OCI-LY3 (cell line): Measurements from ENCODE around the gene RNF217.

ENCODE experiments used
- H2AFZ ChIP-seq: fragments of 200-600, 300-600 bp; shearing (Covaris generic); 2 replicates; pipeline ENCODE4 v1.6.0; 2014; ENCODE audit warnings: antibody characterized with exemption, low read depth, low read length
- H3K27ac ChIP-seq: fragments of 200-600, 300-600 bp; sonication (generic); 2 replicates; pipeline ENCODE4 v1.5.1; 2014; ENCODE audit warnings: mild to moderate bottlenecking, low read length, moderate library complexity, mixed read lengths
- H3K27me3 ChIP-seq: fragments of 200-600, 300-600 bp; sonication (generic); 2 replicates; pipeline ENCODE4 v1.6.1; 2014; ENCODE audit warnings: low read depth, low read length, mixed read lengths
- H3K36me3 ChIP-seq: fragments of 200-600, 300-600 bp; sonication (generic); replicated peaks from 2 replicates; pipeline ENCODE3; 2014; ENCODE audit warnings: low read depth, low read length, mixed read lengths
- H3K4me1 ChIP-seq: fragments of 300-600, 200-600 bp; sonication (generic); 2 replicates; pipeline ENCODE4 v1.6.1; 2014; ENCODE audit warnings: low read length, mixed read lengths
- H3K4me2 ChIP-seq: fragments of 200-600, 300-600 bp; sonication (generic); 2 replicates; pipeline ENCODE4 v1.6.1; 2014; ENCODE audit warnings: low read length, mixed read lengths
- H3K4me3 ChIP-seq: fragments of 300-600, 200-600 bp; sonication (generic); 2 replicates; pipeline ENCODE4 v1.5.1; 2014; ENCODE audit warnings: antibody characterized with exemption, mild to moderate bottlenecking, low read length, moderate library complexity
- H3K79me2 ChIP-seq: fragments of 300-600, 200-600 bp; shearing (Covaris generic); 2 replicates; pipeline ENCODE4 v1.6.1; 2014; ENCODE audit warnings: mild to moderate bottlenecking, low read length, mixed read lengths
- H3K9ac ChIP-seq: fragments of 300-600, 200-600 bp; shearing (Covaris generic); 2 replicates; pipeline ENCODE4 v1.6.0; 2014; ENCODE audit warnings: mild to moderate bottlenecking, low read length, moderate library complexity
- H3K9me3 ChIP-seq: fragments of 200-600, 300-600 bp; shearing (Covaris generic); 2 replicates; pipeline ENCODE4 v1.6.1; 2014; ENCODE audit warnings: low read length, mixed read lengths; ENCODE audit not compliant: insufficient read depth
- H4K20me1 ChIP-seq: fragments of 200-600, 300-600 bp; sonication (generic); 2 replicates; pipeline ENCODE4 v1.6.1; 2016; ENCODE audit warnings: low read length, mixed read lengths; ENCODE audit not compliant: insufficient read depth
- EZH2phosphoT487 ChIP-seq: fragments of 200-600 bp; shearing (Covaris generic); IDR thresholded peaks from 2 replicates; pipeline ENCODE4 v1.6.1; 2018; ENCODE audit warnings: antibody characterized with exemption, mixed run types, low read depth
- TF ChIP-seq, protein P1 (sequence below): fragments of 200-600, 300-600 bp; sonication (generic); IDR thresholded peaks from 2 replicates; pipeline ENCODE4 v1.5.1; 2014; ENCODE audit warnings: antibody characterized with exemption, low read length, low read depth

Gene RNF217

GRCh38 chr6:124995131-124995530 lies 32.9 kb downstream of the RNF217 start:
- H3K4me2 ChIP-seq, result no peak overlapping the region
- H2AFZ ChIP-seq, result no peak overlapping the region
- H3K9me3 ChIP-seq, result no peaks in the 10 kb centered on the region
- H3K27ac ChIP-seq, result no peak overlapping the region
- H3K4me3 ChIP-seq, result no peak overlapping the region
- H3K79me2 ChIP-seq, result no peaks in the 10 kb centered on the region
- TF ChIP-seq, protein P1, sequence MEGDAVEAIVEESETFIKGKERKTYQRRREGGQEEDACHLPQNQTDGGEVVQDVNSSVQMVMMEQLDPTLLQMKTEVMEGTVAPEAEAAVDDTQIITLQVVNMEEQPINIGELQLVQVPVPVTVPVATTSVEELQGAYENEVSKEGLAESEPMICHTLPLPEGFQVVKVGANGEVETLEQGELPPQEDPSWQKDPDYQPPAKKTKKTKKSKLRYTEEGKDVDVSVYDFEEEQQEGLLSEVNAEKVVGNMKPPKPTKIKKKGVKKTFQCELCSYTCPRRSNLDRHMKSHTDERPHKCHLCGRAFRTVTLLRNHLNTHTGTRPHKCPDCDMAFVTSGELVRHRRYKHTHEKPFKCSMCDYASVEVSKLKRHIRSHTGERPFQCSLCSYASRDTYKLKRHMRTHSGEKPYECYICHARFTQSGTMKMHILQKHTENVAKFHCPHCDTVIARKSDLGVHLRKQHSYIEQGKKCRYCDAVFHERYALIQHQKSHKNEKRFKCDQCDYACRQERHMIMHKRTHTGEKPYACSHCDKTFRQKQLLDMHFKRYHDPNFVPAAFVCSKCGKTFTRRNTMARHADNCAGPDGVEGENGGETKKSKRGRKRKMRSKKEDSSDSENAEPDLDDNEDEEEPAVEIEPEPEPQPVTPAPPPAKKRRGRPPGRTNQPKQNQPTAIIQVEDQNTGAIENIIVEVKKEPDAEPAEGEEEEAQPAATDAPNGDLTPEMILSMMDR, result no peak
- no peaks in the 10 kb centered on the region for H3K36me3 ChIP-seq
- no peaks in the 10 kb centered on the region for H3K27me3 ChIP-seq
- H3K9ac ChIP-seq, result no peak overlapping the region
- no peaks in the 10 kb centered on the region for H4K20me1 ChIP-seq
- H3K4me1 ChIP-seq, result no peaks in the 10 kb centered on the region

DNA sequence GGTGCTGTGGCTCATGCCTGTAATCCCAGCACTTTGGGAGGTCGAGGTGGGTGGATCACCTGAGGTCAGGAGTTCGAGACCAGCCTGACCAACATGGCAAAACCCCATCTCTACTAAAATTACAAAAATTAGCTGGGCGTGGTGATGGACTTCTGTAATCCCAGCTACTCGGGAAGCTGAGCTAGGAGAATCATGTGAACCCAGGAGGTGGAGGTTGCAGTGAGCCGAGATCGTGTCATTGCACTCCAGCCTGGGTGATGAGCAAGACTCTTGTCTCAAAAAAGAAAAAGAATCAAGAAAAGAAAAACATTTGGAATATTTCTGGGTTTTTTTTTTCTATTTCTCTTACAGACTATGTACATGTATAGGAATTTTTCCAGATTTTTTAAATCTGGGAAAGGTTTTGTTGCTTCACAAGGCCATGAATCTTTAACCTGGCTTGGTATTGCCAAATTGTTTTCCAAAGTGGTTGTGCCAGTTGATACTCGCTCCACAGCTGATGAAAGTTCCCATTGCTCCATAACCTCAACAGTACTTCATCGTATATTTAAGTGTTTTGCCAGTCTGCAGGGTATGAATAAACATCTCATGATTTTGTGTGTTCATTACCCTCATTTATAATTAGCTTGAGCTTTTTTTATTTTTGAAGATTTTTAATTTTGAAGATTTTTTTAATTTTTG lies 33.5 kb downstream of the RNF217 start:
- H3K9ac ChIP-seq, result no peak overlapping the region
- H3K79me2 ChIP-seq, result no peaks in the 10 kb centered on the region
- no peak overlapping the region for H2AFZ ChIP-seq
- no peaks in the 10 kb centered on the region for H3K27me3 ChIP-seq
- H4K20me1 ChIP-seq, result no peaks in the 10 kb centered on the region
- no peak for TF ChIP-seq EZH2phosphoT487
- TF ChIP-seq, protein P1, result no peak
- no peaks in the 10 kb centered on the region for H3K4me1 ChIP-seq
- H3K9me3 ChIP-seq, result no peaks in the 10 kb centered on the region
- no peak overlapping the region for H3K4me2 ChIP-seq
- H3K27ac ChIP-seq, result no peak overlapping the region
- H3K4me3 ChIP-seq, result no peak overlapping the region
- no peaks in the 10 kb centered on the region for H3K36me3 ChIP-seq

GRCh38 chr6:124996411-124996810 lies 34.2 kb downstream of the RNF217 start:
- H3K36me3 ChIP-seq, result no peaks in the 10 kb centered on the region
- no peak overlapping the region for H3K4me3 ChIP-seq
- no peak overlapping the region for H3K4me2 ChIP-seq
- H3K4me1 ChIP-seq, result no peaks in the 10 kb centered on the region
- no peaks in the 10 kb centered on the region for H4K20me1 ChIP-seq
- H3K27ac ChIP-seq, result no peak overlapping the region
- H3K9ac ChIP-seq, result no peak overlapping the region
- H2AFZ ChIP-seq, result no peak overlapping the region
- TF ChIP-seq, protein P1, result no peak
- TF ChIP-seq EZH2phosphoT487, result no peak
- no peaks in the 10 kb centered on the region for H3K79me2 ChIP-seq
- H3K27me3 ChIP-seq, result no peaks in the 10 kb centered on the region
- no peaks in the 10 kb centered on the region for H3K9me3 ChIP-seq

DNA sequence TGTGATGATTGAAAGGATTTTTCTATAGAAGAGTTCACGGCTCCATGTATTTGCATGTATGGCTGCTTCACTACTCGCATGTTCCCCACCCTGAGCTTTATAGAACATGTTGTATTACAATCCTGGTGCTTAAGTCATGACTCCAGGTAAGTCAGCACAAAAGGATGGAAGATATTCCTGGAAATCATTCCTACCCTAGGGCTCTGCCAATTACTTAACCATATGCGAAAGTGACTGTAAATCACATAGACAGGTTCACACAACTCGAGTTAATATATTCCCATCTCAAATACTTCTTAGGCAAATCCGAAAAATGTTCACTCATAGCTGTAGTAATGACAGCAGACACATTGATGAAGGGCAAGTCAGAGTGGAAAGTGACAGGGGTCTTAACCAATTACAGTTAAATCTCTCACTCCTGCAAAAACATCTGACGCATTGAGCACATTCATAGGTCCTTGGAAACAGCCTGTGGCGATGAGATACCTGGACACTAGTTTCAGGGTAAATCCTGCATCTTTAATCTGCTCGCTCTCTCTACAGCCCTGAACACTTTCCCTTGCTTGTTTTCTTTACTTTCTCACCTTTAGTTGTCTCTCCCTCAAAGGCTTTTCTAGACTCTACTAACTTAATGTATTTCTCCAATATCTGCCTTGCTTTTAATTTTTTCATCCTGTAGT lies 35.1 kb downstream of the RNF217 start:
- TF ChIP-seq, protein P1, result no peak
- no peak for TF ChIP-seq EZH2phosphoT487
- Histone ChIP-seq H3K27me3 (no peaks in the 10 kb centered on the region), H3K27ac (no peak overlapping the region), H3K4me1 (no peaks in the 10 kb centered on the region), H3K4me3 (no peak overlapping the region), H3K9ac (no peak overlapping the region), H3K36me3 (no peaks in the 10 kb centered on the region), H3K4me2 (no peak overlapping the region), H4K20me1 (no peaks in the 10 kb centered on the region), H3K79me2 (no peaks in the 10 kb centered on the region), H3K9me3 (no peaks in the 10 kb centered on the region), H2AFZ (no peak overlapping the region)
